Neutrophil (primary cell): ENCODE data around the gene FOSL2.

Experiments
- H3K27ac ChIP-seq: fragments of 200-600 bp; sonication (generic); 2 replicates; pipeline ENCODE4 v1.5.1; 2016; ENCODE audit warnings: mild to moderate bottlenecking, moderate library complexity
- H3K27me3 ChIP-seq: fragments of 200-600 bp; sonication (generic); 2 replicates; pipeline ENCODE4 v1.6.0; 2016; ENCODE audit warnings: mild to moderate bottlenecking
- H3K36me3 ChIP-seq: fragments of 200-600 bp; sonication (generic); 2 replicates; pipeline ENCODE4 v1.5.1; 2017
- H3K4me1 ChIP-seq, 2 experiments: fragments of 200-600 bp in 1 of 2; sonication (generic) in 1 of 2; 1 replicate in 1 of 2; 2 replicates in 1 of 2; pipeline versions ENCODE4 v1.5.1 to v1.6.1; 2013 to 2016; ENCODE audit warnings: low read depth in 1 of 2, low read length in 1 of 2, mild to moderate bottlenecking in 1 of 2, moderate library complexity in 1 of 2; ENCODE audit not compliant: control insufficient read depth in 1 of 2, insufficient read depth in 1 of 2
- H3K4me3 ChIP-seq, 2 experiments: fragments of 200-600 bp in 1 of 2; sonication (generic) in 1 of 2; 1 replicate in 1 of 2; 2 replicates in 1 of 2; pipeline ENCODE4 v1.5.1; 2013 to 2016; ENCODE audit warnings: low read depth in 1 of 2, low read length in 1 of 2, mild to moderate bottlenecking in 1 of 2, moderate library complexity in 1 of 2
- H3K9me3 ChIP-seq: fragments of 200-600 bp; sonication (generic); 2 replicates; pipeline ENCODE4 v1.5.1; 2016
- CTCF ChIP-seq: fragments of 200-600 bp; sonication (generic); IDR thresholded peaks from 2 replicates; pipeline ENCODE4 v1.5.1; 2016; ENCODE audit warnings: antibody characterized with exemption

Gene FOSL2

GRCh38 chr2:28453396-28453795 is 60.7 kb downstream of the FOSL2 start:
- H3K27me3 ChIP-seq: no peaks in the 10 kb centered on the region
- H3K4me3 ChIP-seq: no peak overlapping the region
- no peak overlapping the region for H3K27ac ChIP-seq
- no peak for TF ChIP-seq CTCF
- no peaks in the 10 kb centered on the region for H3K36me3 ChIP-seq
- peaks cover 26 to 32% of the 10 kb centered on the region in 2 experiments for H3K4me1 ChIP-seq
- H3K9me3 ChIP-seq: no peaks in the 10 kb centered on the region

GRCh38 chr2:28454016-28454930 is 61.6 kb downstream of the FOSL2 start:
- H3K27ac ChIP-seq: no peak overlapping the region
- H3K9me3 ChIP-seq: no peaks in the 10 kb centered on the region
- H3K4me3 ChIP-seq: no peak overlapping the region
- H3K36me3 ChIP-seq: no peaks in the 10 kb centered on the region
- TF ChIP-seq CTCF: no peak
- H3K27me3 ChIP-seq: no peaks in the 10 kb centered on the region
- peaks cover 17 to 23% of the 10 kb centered on the region in 2 experiments for H3K4me1 ChIP-seq

- Histone ChIP-seq H3K4me3 (no peak overlapping the region), H3K36me3 (no peaks in the 10 kb centered on the region), H3K27me3 (no peaks in the 10 kb centered on the region), H3K4me1 (peaks cover 31 to 37% of the 10 kb centered on the region in 2 experiments), H3K27ac (no peak overlapping the region), H3K9me3 (no peaks in the 10 kb centered on the region)
- no peak for TF ChIP-seq CTCF
These were observed 64.6 kb downstream of the FOSL2 start for GRCh38 chr2:28457237-28457636.

- Histone ChIP-seq H3K36me3 (no peaks in the 10 kb centered on the region), H3K4me1 (peaks cover 64 to 65% of the 10 kb centered on the region in 2 experiments), H3K4me3 (peak overlapping the region in 1 of 2 experiments; percentile 10), H3K27ac (peak overlapping the region; percentile 93), H3K27me3 (no peaks in the 10 kb centered on the region), H3K9me3 (no peaks in the 10 kb centered on the region)
- no peak for TF ChIP-seq CTCF
These were observed 68.4 kb downstream of the FOSL2 start for GRCh38 chr2:28461056-28461455.

- H3K4me1 ChIP-seq: peaks cover 74 to 76% of the 10 kb centered on the region in 2 experiments
- peak overlapping the region in 1 of 2 experiments; percentile 53 for H3K4me3 ChIP-seq
- no peak for TF ChIP-seq CTCF
- no peaks in the 10 kb centered on the region for H3K27me3 ChIP-seq
- peak overlapping the region; percentile 93 for H3K27ac ChIP-seq
- H3K36me3 ChIP-seq: no peaks in the 10 kb centered on the region
- no peaks in the 10 kb centered on the region for H3K9me3 ChIP-seq
These were observed 69.5 kb downstream of the FOSL2 start for GRCh38 chr2:28462122-28462521.
